ENCODE data around the gene FOXL3.
A peak's percentile ranks its signal among the peaks of the same experiment; 100 is the strongest.
"Not testable (repeated sequence)": the region's sequence is repeated elsewhere in the genome, so short reads cannot be mapped to it uniquely, and the experiment has no call there.

FOXL3 gene

GRCh38 chr7:326809-327232, 36.9 kb downstream of the FOXL3 start:
- no peak for DNase-seq

- no peak for DNase-seq
Measured at GRCh38 chr7:327233-327931, 37.4 kb downstream of the FOXL3 start.

- no peak for DNase-seq
Measured at GRCh38 chr7:327991-328702, 38.2 kb downstream of the FOXL3 start.

- no peak for DNase-seq
Measured at GRCh38 chr7:329691-330281, 39.8 kb downstream of the FOXL3 start.

GRCh38 chr7:330511-331230, 40.7 kb downstream of the FOXL3 start:
- DNase-seq, result no peak

GRCh38 chr7:332020-332517, 42.1 kb downstream of the FOXL3 start:
- no peak for DNase-seq

GRCh38 chr7:332646-333392, 42.8 kb downstream of the FOXL3 start:
- peak; percentile 98 for DNase-seq

- no peak for DNase-seq
Measured at GRCh38 chr7:333393-333764, 43.4 kb downstream of the FOXL3 start.

GRCh38 chr7:334618-335357, 44.8 kb downstream of the FOXL3 start:
- DNase-seq, result no peak

GRCh38 chr7:335358-336148, 45.6 kb downstream of the FOXL3 start:
- DNase-seq, result no peak

- DNase-seq, result not testable (repeated sequence)
Measured at GRCh38 chr7:336149-336533, 46.2 kb downstream of the FOXL3 start.

GRCh38 chr7:336810-337566, 47.0 kb downstream of the FOXL3 start:
- no peak for DNase-seq

GRCh38 chr7:337567-337951, 47.6 kb downstream of the FOXL3 start:
- DNase-seq, result no peak

GRCh38 chr7:338295-339061, 48.5 kb downstream of the FOXL3 start:
- no peak for DNase-seq

- DNase-seq, result no peak
Measured at GRCh38 chr7:339062-339342, 49.0 kb downstream of the FOXL3 start.

GRCh38 chr7:339696-340095, 49.7 kb downstream of the FOXL3 start:
- DNase-seq, result no peak

GRCh38 chr7:340200-340937, 50.4 kb downstream of the FOXL3 start:
- no peak for DNase-seq

All from activated CD8-positive, alpha-beta memory T cell treated with anti-CD3 and anti-CD28 coated beads for 24 hours (primary cell).